Sciatic nerve (tissue), 2 donors: ENCODE results near the gene CPLX4. TPM values are rescaled to one million over a fixed set of nuclear protein-coding genes. Genes with fewer than 3 reads are reported as not detected.

Source experiments
- ATAC-seq: fragments of 200-7000 bp; cut with Tn5 transposase; one replicate; pipeline ENCODE4 v1.9.1; 2020; ENCODE audit warnings: mild to moderate bottlenecking, moderate library complexity
- DNase-seq: peaks from one replicate; pipeline ENCODE4 v3.0.0-alpha.2; 2020; ENCODE audit warnings: low spot score
- intact Hi-C: fragments of 100-400 bp; cut with DNase I; formaldehyde crosslinking; loops from one replicate; pipeline ENCODE4 v1.14.2; 2022
- total RNA-seq: library from RNA; stranded (reverse); fragmentation: NEBNext Ultra II Directional; extraction: Animal tissue kit (Norgen Biotek cat#: 25700); gene quantifications from one replicate; pipeline ENCODE4 v1.2.1, GENCODE V29; 2021
- donor health status: DM: no; HTN: no; CAD: no.
- donor health status: DM: no; HTN: no; CAD: no.

The CPLX4 gene
- total RNA-seq, 1 donor from 2014 or later, result not detected

DNA sequence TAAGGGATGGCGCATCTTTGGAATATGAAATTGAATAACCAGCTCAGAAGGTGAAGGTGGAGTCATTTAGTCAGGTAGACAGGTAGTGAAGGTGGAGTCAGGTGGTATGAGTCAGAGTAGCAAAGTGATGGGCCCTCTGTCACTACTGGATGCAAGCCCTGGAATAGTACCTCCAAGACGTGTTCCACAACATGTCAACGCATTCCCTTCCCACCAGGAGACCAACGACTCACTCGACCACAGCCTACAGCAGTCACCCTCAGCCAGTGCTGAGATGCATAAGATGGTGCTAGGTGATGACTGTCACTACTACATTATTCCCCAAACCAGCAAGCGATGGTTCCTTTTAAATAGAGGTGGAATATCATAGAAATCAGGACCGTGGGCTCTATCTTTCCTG is 6.8 kb downstream of the CPLX4 start:
- DNase-seq (no peak), ATAC-seq (no peak)
- intact Hi-C loops, result no loop called here

GRCh38 chr18:59308938-59309260 is 9.6 kb downstream of the CPLX4 start:
- DNase-seq (no peak), ATAC-seq (no peak)
- intact Hi-C loops, result no loop called here

DNA sequence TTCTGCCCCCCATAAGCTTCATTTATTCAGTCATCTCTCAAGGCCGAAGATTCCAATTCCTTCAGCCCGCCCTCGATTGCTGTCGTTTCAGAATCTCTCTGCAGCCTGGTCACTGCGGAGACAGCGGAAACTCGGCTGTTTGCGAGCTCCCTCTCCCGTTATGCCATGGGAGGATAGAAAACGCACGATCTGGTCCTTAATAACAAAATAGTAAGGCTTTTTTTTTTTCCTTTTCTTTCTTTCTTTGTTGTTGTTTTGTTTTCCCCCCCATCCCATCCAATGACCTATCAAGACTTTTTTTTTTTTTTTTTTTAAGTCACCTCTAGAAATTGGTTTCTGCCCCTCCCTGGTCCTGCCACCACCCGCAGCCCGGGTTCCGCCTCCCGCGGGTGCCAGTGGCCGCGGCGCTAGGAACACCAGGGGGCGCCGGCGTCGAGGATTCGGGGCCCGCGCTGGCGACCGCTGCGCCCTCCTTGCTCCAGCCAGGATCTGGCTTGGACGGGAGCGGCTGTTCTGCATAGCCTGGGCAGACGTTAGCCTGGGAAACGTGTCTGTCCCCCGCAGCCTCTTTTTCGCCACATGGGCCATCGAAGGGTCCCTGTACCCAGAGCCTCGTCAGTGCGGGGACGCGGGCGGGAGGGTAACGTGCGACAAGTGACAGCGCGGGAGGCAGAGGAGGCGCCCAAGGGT is 10.1 kb downstream of the CPLX4 start:
- intact Hi-C loops, result no loop called here
- ATAC-seq (peak; percentile 95), DNase-seq (peak; percentile 86)

GRCh38 chr18:59306640-59307039 is 11.8 kb downstream of the CPLX4 start:
- intact Hi-C loops, result no loop called here
- ATAC-seq, result no peak

GRCh38 chr18:59305295-59305694 is 13.2 kb downstream of the CPLX4 start:
- intact Hi-C loops, result no loop called here
- ATAC-seq (no peak), DNase-seq (no peak)

More at GRCh38 chr18:59306640-59307039, 11.8 kb downstream of the CPLX4 start:
- DNase-seq, result no peak

DNA sequence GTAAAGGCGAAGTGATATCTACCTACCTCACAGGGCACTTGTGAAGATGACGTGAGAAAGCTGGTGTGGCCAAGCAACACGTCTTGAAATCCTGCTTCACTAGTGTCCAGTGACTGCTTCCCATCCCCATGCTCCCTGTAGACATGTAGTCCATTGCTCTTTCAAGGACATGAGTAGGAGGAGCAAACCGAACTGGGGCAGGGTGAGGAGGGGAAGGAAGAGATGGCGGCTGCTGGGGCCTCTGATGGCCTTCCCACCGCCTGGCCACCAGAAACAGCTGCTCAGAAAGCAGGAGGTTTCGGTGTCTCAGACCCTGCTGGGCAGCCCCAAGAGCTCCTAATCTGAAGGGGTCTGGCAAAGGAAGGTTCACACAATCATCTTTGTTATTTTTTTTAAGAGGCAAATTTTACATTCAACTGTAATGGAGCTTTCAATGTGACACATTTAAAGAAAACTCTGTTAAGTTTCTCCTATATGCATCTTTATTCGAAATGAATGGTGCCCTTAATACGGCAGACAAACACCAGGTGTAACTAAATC is 14.7 kb downstream of the CPLX4 start:
- DNase-seq (no peak), ATAC-seq (no peak)
- intact Hi-C loops, result no loop called here

- ATAC-seq (no peak), DNase-seq (no peak)
- intact Hi-C loops, result no loop called here
Measured at GRCh38 chr18:59303006-59303405, 15.4 kb downstream of the CPLX4 start.

- DNase-seq (no peak), ATAC-seq (no peak)
- intact Hi-C loops, result no loop called here
Measured at GRCh38 chr18:59301929-59302328, 16.5 kb downstream of the CPLX4 start.

DNA sequence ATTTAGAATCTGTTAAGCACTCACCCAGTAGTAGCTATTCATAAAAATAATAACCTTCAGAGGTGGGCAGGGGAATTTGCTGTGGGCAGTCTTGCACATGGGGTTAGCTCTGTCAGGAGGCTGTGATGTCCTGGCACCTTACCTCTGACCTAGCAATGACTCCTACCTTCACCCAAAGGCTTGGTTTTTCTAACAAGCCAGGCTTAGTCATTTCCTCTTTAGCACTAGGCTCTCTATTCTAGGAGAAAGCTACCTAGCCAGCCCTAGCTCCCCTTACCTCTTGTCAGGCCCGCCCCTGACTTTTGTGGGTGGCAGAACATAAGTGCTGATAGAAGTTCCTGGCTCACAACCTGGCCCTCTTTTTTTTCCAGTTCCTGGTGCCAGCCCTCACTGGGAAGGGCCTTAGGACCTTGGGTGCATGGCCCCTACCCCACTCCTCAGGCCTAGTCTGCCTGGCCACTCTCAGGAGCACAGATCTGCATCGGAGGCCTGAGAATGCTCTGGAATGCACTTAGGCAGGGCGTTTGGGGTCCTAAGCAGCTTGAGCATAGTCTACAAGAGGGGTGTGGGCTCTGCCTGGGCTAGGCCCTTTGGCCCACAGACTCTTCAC is 17.7 kb downstream of the CPLX4 start:
- ATAC-seq, result no peak
- intact Hi-C loops, result no loop called here

DNA sequence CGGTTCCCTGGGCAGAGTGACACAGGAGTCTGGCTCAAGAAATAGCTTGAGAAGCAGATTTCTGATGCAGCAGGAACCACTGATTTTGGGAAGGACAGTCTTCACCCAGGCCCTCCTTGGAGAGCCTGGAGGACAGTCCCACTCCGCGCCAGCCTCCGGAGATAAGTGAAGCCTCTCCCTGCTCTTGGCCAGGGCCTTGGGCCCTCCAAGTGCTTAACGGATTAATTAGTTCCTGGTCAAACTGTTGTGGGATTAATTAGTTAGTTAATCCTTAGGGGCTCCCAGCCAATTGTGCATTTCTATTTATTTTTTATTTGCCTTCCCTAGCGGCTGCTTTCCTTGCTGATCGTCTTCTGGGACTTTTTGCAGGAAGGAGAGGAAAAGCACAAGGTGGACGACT is 19.6 kb downstream of the CPLX4 start:
- DNase-seq, result no peak
- intact Hi-C loops, result no loop called here
- ATAC-seq, result no peak

More for the DNA sequence above, 17.7 kb downstream of the CPLX4 start:
- no peak for DNase-seq

GRCh38 chr18:59293317-59293716 is 25.1 kb downstream of the CPLX4 start:
- DNase-seq (no peak), ATAC-seq (no peak)
- intact Hi-C loops, result no loop called here

GRCh38 chr18:59286341-59286740 is 32.1 kb downstream of the CPLX4 start:
- ATAC-seq, result no peak
- intact Hi-C loops, result no loop called here
- DNase-seq, result no peak

DNA sequence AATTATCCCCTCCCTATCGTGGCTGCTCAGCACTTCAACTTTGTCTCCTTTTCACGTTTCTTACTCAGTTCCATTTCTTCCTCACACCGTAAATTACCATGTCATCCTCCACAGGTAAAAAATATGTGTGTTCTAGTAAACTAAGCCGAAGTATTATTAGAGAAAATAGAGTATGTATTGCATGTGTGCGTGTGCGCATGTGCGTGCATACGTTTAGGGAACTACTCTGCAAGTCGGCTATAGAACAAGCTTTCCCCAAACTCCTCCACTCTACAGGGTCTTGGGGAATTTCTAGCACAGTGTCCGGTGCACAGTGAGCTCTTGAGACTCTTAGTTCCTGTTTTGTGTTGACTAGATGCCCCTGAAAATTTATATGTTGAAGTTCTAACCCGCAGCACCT is 36.1 kb downstream of the CPLX4 start:
- no peak for DNase-seq
- intact Hi-C loops, result no loop called here
- ATAC-seq, result no peak

GRCh38 chr18:59279722-59280121 is 38.7 kb downstream of the CPLX4 start:
- intact Hi-C loops, result no loop called here
- ATAC-seq (no peak), DNase-seq (no peak)

- intact Hi-C loops, result no loop called here
- DNase-seq (no peak), ATAC-seq (no peak)
Measured at GRCh38 chr18:59279193-59279592, 39.3 kb downstream of the CPLX4 start.

- ATAC-seq, result no peak
- intact Hi-C loops, result no loop called here
- no peak for DNase-seq
Measured at GRCh38 chr18:59278793-59279192, 39.7 kb downstream of the CPLX4 start.

DNA sequence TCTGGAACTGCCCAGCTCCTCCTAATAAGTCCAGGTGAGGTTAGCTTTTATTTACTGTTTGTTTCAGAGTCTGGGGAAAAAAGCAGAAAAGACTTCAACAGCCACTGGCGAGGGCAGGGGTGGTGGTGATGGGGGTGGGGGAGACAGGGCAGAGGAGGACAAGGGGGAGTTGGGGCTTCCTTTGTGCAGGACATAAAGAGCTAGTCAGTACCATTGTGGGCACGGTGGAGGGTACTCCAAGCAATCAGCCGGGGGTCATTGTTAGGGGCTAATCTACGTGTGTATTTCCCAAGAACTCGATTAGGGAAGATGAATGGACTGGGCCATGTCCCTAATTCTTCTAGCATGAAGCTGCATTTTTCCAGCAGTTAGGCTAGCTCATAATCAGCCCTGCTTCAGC is 42.4 kb downstream of the CPLX4 start:
- DNase-seq (no peak), ATAC-seq (no peak)
- intact Hi-C loops, result no loop called here

DNA sequence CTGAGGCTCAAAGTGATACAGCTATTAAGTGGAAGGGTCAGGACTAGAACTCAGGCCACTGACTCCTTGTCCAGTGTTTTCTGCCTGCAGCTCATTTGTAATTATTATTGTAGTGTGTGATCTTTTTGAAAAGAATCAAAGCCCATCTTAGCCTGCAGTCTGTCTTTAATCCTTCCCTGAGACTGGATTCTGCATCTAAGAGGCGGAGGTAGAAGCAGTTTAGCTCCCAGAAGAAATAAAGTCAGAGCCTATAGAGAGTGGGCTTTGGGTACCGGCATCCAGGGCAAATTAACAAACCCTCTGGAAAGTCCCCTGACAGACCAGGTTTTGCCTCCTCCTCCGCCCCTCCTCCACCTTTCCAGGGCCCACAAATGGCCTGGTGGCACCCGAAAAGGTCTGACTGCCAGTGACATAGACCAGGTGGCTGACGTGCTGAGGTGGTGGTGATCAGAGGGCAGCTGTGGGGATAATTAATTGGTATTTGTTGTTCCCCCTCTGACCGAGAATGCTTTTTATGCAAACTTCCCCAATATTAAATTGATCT is 43.0 kb downstream of the CPLX4 start:
- intact Hi-C loops, result no loop called here
- DNase-seq, result no peak
- no peak for ATAC-seq

- intact Hi-C loops, result no loop called here
- DNase-seq (no peak), ATAC-seq (no peak)
Measured at GRCh38 chr18:59274533-59274928, 43.9 kb downstream of the CPLX4 start.

GRCh38 chr18:59273759-59274532 is 44.5 kb downstream of the CPLX4 start:
- DNase-seq, result no peak
- ATAC-seq, result no peak
- intact Hi-C loops, result no loop called here
